Endothelial cell of hepatic sinusoid (primary cell): Measurements from ENCODE around the gene TTC33.
"Not testable (repeated sequence)": the region's sequence is repeated elsewhere in the genome, so short reads cannot be mapped to it uniquely, and the experiment has no call there.

ENCODE experiments used
- in situ Hi-C: cut with HindIII; loops from 2 replicates; pipeline ENCODE4 v1.10.0; 2017; ENCODE audit warnings: low sequenced_read_pairs

Gene TTC33

DNA sequence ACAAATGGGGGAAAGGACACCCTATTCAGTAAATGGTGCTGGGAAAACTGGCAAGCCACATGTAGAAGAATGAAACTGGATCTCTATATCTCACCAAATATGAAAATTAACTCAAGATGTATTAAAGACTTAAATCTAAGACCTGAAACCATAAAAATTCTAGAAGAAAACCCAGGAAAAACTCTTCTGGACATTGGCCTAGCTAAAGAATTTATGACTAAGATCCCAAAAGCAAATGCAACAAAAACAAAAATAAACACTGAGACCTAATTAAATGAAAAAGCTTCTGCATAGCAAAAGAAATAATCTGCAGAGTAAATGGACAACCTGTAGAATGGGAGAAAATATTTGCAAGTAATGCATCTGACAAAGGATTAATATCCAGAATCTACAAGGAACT is 99.7 kb downstream of the TTC33 start:
- in situ Hi-C loops = not testable (repeated sequence)

DNA sequence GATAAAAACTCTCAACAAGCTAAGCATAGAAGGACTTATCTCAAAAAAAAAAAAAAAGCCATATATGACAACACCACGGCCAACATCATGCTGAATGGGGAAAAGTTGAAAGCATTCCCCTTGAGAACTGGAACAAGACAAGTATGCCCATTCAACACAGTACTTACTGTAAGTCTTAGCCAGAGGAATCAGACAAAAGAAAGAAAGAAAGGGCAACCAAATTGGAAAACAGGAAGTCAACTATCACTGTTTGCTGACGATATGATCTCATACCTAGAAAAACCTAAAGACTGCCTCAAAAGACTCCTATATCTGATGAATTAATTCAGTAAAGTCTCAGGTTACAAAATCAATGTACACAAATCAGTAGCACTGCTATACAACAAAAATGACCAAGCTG is 100.6 kb downstream of the TTC33 start:
- in situ Hi-C loops = no loop called here

DNA sequence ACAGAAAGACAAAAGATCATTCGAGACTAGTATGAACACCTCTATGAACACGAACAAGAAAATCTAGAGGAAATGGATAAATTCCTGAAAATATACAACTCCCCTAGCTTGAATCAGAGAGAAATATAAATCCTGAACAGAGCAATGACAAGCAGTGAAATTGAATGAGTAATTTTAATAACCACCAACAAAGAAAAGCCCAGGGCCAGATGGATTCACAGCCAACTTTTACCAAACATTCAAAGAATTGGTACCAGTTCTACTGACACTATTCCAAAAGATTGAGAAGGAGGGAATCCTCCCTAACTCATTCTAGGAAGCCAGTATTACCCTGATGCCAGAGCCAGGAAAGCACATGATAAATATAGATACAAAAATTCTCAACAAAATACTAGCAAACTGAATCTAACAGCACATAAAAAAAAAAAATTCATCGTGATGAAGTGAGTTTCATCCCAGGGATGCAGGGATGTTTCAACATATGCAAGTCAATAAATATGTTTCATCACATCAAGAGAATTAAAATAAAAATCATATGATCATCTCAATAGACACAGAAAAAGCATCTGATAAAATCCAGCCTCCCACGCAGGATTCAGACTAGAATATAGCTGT is 101.3 kb downstream of the TTC33 start:
- in situ Hi-C loops = no loop called here

DNA sequence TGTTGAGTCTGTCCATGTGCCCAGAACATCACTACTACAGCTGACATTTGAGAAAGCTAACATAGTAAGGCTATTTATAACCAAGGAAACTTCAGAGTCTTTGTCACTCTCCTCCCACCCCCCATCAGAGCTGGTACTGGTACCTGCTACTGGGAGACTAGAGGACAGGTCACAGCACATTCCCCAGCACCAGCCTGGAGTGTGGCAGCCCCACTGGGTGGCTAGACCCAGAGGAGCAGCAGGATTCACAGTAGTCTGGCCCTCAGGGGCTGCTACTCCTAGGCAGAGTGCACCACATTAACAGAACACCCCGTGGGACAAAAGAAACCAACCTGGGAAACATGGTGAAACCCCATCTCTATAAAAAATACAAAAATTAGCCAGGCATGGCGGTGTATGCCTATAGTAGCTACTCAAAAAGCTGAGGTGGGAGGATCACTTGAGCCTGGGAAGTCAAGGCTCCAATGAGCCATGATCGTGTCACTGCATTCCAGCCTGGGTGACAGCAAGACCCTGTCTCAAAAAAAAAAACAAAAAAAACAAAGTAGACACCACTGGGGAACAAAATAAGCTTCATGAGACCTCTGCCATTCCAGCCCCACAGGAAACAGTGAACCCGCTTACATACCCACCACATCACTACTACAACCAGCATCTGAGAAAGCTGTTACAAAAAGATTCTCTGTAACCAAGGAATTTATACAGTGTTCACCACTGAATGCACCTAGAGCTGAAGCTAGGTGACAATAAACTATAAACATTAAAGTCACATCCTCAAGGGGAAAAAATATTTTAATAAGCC is 102.3 kb downstream of the TTC33 start:
- in situ Hi-C loops = no loop called here

DNA sequence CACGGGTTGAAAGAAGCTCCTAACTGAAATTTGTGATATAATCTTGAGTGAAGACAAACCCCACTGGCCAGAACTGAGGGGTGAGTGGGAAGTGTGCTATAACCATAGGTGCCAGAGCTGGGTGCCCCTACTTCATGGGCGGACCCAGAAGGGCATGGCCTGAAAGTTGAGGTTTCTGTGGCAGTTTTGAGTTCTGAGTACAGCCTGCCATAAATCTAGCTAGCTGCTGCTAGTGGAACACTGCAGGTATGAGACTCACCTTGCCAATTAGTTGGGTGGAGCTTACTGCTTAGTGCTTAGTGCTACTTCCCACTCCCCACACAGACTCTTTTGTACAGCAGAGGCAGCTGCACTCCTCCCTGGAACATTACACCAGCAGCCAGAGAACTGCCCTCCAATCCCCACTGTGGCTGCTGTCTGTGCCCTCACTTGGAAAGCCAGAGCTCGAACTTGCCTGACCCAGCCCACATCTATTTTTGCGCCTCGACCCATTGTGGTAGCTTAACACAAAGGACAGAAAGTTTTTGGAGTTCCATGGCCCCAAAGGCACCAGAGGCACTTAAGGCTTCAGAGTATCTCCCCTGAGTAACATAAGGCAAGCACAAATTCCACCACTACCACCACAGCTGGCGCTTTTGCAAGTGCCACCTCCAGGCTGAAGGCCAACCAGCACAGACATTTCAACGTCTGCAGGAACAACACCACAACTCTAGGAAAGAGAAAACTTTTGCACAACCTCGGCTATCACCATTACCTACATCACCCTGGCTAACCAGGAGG is 103.1 kb downstream of the TTC33 start:
- in situ Hi-C loops = no loop called here

DNA sequence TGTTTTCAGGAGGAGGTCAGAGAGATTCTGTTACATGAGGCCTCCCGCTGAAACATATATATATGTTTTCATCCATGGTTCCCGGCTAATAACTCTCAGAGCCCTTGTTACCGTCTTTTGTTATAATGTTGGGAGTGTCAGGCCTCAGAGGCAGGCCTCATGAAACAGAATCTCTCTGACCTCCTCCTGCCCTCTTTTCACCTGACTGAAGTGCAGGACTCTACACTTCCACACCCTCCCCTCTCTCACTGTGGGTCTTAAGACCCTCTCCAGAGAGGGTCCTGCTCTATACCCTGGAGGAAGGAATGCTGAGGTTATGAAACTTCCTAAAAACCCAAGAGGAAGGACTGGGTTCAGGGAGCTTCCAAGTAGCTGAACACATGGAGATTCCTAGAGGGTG is 104.6 kb downstream of the TTC33 start:
- in situ Hi-C loops = no loop called here

DNA sequence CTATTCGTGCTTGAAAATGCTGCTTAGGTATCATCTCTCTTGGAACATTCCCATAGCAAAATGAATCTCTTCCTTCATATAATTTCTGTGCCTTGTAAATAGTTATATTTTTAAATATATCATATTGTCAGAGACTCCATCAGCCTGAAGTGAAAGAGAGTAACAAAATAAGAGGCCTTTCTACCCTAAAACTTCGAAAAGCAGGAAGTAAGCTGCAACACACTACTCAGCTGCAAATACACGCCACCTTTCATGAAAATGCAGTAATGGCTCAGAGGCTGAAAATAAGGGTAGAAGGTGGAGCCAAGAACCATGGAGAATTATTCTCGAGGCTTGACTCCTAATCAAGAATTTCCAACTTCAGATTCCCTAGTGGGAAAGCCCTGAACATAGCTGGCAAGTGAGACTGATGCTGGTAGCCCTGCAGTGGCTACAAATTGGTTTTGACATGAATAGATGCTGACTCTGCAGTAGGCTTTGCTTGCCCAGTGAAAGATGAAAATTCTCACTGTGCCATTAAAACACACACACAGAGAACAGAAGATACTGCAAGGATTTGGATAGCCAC is 106.2 kb downstream of the TTC33 start:
- in situ Hi-C loops = no loop called here

DNA sequence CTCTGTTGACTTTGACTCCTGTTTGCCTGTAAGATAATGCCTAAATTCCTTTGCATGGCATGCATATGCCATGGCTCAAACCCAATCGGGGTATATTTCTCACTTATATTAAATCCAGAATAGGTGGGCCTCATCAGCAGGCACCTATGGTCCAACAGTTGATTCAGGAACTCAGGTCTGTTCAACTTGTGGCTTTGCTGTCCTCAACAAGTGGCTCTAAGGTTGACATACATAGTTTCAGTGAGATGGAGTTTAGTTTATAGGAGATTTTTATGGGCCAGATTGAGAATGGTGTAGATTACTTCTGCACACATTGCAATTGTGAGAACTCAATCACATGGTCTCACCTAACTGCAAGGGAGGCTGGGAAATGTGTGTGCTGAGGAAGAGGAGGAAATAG is 107.6 kb downstream of the TTC33 start:
- in situ Hi-C loops = no loop called here

DNA sequence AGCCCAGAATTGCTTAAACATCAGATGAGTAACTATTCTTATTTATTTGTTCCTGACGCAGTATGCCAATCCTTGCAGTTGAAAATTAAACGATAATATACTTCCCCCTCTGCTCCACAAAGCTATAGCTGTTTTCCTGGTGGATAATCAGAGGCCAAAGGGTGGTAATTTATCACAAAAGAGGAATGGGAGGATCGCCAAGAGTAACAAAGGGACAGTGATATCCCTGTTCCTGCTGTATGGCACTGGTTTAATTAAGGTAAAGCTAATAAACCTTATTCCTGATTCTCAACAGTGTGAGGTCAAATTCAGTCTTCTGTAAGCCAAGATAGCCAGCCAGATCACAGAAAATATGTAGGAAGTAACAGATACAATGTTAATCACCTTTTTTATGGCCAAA is 109.5 kb downstream of the TTC33 start:
- in situ Hi-C loops = no loop called here

DNA sequence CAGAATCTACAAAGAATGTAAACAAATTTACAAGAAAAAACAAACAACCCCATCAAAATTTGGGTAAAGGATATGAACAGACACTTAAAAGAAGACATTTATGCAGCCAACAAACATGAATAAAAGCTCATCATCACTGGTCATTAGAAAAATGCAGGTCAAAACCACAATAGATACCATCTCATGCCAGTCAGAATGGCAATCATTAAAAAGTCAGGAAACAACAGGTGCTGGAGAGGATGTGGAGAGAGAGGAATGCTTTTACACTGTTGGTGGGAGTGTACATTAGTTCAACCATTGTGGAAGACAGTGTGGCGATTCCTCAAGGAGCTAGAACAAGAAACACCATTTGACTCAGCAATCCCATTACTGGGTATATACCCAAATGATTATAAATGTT is 116.2 kb downstream of the TTC33 start:
- in situ Hi-C loops = not testable (repeated sequence)

DNA sequence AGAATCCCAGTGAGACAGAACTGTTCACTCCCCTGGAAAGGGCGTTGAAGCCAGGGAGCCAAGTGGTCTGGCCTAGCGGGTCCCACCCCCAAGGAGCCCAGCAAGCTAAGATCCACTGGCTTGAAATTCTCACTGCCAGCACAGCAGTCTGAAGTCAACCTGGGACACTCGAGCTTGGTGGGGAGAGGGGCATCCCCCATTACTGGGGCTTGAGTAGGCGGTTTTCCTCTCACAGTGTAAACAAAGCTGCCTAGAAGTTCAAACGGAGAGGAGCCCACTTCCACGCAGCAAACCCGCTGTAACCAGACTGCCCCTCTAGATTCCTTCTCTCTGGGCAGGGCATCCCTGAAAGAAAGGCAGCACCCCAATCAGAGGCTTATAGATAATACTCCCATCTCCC is 121.2 kb downstream of the TTC33 start:
- in situ Hi-C loops = no loop called here

DNA sequence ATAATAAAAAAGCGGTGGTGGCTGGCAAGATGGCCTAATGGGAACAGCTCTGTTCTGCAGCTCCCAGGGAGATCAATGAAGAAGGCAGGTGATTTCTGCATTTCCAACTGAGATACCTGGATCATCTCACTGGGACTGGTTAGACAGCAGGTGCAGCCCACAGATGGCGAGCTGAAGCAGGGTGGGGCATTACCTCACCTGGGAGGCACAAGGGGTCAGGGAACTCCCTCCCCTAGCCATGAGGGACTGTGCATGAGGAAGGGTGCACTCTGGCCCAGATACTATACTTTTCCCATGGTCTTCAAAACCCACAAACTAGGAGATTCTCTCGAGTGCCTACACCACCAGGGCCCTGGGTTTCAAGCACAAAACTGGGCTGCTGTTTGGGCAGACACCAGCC is 121.6 kb downstream of the TTC33 start:
- in situ Hi-C loops = no loop called here

DNA sequence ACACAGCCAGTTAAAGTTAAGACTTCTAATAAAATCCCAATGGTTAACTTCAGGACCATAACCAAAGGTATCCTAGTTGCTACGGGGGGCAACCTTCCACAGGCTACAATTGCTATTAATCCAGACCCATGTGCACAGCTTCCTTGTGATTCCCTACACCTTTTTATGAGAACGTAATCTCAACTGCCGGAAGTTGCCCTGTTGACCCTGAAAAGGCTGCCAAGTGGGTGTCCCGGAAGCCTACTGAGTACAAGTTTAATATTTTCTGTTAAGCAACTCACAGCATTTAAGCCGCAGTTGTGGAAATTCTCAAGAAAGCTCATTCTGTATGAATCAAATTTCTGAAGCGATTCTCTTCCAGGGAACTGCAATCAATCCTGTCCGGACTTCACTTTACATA is 124.5 kb downstream of the TTC33 start:
- in situ Hi-C loops = no loop called here

DNA sequence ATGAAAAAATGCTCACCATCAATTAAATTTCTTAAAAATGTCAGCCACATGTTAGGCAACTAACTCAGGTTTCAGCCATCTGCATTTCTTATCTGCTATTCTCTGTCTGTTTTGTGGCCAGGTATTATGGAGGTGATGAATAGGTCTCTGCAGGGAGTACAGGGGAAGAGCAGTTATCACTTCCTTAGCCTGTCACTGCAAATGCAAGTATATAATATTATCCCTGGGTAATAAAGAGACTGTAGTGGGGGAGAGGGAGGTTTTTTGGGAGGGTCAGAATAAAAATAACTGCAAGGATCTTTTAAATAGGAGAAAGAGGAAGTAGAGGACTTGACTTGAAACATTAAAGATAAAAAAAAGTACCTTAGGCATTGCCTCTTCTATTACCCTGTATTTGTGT is 125.6 kb downstream of the TTC33 start:
- in situ Hi-C loops = no loop called here

DNA sequence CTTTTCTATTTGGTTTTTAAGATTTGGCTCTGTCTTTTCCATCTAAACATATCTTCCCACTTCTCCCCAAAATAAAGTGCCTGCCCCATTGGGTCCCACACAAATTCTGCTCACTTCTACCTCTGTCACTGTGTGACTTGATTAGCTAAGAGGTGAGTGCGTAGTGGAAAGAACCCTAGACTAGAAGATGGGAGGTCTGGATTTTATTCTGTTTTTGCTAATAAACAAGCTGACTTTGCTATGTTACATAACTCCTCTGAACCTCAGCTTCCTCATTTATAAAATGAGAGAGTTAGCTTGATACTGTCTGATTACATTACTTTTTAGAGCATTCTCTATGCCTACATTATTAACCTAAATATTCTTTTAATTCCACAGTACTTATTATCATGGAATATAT is 127.4 kb downstream of the TTC33 start:
- in situ Hi-C loops = no loop called here

DNA sequence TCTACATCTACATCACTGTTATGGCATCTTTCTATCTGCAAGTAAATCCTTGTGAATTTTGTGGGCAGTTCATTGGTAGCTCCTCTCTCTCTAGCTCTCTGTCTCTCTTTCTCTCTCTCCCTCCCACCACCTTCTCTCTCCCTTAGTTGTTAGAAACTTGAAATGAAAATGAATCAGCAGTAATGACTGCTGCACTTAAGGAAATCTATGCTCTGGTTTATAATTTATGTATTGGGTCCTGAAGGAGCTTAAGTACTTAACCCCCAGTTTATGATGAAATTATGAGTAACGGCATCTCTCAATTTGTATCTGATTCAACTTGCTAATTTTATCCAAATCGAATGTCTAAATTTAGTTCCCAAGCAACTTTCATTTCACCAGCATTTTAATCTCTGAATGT is 128.1 kb downstream of the TTC33 start:
- in situ Hi-C loops = no loop called here

DNA sequence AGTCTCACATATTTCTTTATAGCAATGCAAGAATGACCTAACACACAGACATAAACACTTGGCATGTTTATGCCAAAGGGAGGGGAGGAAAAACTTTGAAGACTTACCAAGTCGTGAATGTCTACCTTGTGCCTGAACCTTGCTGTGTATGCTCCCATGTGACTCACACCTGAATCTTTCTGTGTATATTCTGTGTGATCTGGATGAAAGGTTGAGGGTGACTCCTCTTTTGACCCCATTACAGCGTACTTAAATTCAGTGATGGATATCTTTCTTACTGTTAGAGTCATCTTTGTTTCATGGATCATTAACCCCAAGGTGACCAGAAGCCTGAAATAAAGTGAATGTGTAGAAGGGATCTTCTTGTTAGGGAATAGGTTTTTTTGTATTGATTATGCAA is 129.0 kb downstream of the TTC33 start:
- in situ Hi-C loops = no loop called here

DNA sequence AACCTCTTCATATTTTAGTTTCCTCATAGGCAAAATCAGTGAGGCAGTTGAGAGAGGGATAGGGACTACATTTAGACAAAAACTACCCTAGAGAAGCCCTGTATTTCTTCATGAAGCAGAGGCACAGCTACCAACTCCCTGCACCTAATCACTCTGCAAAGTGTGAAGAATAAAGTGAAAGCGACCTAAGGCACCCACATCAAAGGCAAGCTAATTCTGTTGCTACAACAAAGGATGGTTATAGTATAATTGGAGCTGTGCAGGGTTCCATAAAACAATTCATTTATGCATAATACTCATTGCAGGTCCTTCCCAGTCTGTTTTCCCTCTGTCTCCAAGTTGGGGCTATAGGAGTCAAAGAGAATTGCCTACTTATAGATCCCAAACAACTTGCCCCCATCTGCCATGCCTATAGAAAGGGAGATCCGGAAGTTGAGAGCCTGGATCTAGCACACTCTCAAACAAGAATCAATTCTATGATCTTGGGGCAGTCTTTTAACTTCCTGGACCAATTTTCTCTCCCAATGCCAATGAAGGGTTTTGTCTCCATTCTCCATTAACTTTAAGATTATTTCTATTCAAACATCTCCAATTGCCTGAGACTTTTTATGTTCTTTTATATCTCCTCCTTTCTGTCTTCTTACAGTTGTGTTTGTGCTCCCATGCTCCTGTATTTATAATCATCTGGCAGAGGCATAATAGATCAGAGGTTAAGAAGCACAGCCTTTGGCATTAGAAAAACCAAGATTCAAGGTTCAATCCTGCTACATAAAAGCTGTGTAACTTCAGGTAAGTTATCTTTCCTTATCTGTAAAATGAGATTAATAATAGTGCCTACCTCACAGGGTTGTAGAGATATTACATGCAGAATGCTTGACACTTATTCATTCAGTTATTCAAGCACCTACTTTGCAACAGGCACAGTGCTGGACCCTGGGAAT is 132.0 kb downstream of the TTC33 start:
- in situ Hi-C loops = no loop called here

DNA sequence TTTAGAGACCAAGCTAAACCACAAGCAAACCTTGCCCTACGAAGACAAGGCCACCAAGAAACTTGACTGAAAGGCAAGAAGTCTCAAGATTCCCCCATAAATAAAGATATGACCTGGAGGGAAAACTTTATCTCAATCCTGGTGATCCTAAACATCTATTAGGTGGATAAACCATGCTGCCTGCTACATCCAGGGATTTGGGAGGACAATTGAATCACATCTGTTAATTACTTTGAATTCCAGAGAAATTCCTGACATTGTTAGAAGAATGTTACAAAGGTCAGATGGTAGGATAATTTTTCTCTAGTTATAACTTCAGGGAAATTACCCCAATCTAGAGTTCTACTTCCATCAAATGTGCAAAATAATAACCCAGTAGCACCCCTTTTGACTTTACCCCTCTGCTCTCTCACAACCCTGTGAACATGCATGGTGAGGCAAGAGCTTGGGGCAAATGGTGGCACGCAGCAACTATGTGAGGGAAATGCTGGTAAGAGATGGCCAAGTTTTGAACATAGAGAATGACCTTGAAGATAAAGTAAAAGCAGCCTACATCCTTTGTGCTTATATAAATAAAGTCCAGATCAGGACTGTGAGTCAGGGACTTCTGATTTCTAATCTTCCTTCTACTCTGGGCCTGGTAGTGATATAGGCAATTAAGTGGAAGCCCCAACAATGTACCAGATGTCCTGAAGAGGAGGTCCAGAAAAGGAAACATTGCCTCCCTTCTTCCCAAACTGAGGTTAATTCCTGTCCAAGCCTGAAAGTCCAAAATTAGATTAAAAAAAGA is 133.1 kb downstream of the TTC33 start:
- in situ Hi-C loops = no loop called here

DNA sequence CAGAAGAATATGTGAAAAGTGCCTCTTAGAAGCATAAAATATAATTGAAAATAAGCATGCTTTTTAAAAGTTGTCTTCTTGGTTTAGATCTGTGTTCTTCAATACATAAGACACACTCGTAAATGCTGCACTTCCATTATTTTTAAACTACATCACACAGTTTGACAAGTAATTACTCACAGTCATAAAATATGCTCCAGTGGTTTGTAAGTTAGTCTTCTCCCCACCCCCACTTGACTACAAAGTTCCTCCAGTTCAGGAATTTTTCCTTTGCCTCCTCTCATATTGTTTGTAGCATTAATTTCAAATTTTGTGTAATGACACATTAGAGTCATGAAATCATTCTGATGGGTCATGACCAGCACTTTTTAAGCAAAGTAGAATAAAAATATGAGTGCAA is 136.3 kb downstream of the TTC33 start:
- in situ Hi-C loops = no loop called here
